Ramos (cell line): ENCODE measurements around the gene NTM.

Experiments used
- in situ Hi-C: fragments of 300-500 bp; cut with MboI; formaldehyde crosslinking; loops from one replicate; pipeline ENCODE4 v1.14.3; 2022; ENCODE audit warnings: low sequenced_read_pairs; ENCODE audit not compliant: unreplicated experiment

The NTM gene

DNA sequence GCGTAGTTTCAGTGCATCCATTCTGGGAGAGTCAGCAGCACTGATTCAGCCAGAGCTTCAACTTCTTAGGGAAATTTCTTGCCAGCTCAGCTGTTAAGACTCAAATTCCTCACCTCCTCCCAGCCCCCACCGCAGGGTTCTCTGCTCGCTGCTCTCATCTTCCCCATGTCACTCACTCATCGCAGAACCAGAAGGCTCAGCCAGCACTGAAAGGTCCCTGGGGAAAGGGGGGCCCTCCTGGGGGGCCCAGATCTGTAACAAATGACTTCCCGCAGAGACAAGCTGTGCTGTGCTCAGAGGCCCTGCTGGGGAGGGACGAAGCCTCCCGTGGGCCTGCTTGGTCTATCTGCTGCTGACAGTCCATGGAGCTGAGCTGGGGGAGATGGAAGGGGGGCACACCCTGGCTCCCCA is 220.6 kb downstream of the NTM start:
- in situ Hi-C loops, result no loop called here

DNA sequence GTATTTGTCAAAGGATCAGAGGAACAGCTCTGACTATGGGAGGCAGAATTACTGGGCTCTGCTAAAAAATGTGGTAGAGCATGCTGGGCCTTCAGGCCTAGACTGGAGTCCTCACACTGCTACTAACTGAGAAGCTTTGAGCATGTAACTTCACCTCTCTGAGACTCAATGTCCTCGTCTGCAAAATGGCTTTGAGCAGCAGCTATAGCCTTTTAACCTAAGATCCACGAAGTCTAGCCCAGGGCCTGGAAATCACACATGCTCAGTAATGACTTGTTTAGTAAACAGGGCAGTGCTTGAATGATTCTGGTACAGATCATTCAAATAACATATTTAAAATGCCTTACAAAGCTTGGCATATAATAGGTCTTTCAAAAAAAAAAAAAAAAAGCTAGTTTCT is 221.7 kb downstream of the NTM start:
- in situ Hi-C loops, result no loop called here

- in situ Hi-C loops, result no loop called here
Measured at GRCh38 chr11:131592734-131593133, 222.3 kb downstream of the NTM start.

DNA sequence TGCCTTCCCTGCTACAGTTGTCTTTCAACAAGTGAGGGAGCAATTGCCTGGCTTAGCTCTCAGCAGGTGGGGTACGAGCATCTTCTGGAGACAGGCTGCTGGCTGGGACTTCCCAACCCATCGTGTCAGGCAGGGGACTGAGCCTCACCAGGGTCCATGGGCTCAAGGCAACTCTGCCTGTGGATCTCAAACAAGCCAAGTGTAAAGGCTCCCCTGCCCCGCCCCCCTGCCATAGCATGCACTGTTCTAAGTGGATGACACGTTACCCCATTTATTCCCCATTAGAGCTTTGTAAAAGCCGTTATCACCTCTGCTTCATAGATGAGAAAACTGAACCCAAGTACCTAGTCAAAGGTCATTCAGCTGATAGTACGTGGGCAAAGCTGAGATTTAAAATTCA is 222.9 kb downstream of the NTM start:
- in situ Hi-C loops, result no loop called here

DNA sequence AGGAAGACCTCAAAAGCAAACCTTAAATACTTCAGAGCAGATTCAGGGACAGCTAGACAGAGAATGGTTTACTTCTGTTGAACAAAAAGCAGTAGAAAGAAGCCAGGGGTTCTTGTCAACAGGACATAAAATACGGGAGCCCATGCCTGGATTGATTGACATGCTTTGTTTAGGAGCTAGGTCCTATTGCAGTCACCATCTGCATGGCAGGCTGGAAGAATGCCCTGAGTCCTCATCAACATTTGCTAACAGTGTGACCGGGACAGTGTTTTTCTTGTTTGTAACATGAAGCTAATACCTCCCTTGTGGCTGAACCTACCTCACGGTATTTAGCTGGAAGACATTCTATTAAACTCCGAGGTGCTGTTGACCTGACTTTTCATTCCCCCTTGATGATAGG is 225.4 kb downstream of the NTM start:
- in situ Hi-C loops, result no loop called here

- in situ Hi-C loops, result no loop called here
Measured at GRCh38 chr11:131597890-131598289, 227.5 kb downstream of the NTM start.

DNA sequence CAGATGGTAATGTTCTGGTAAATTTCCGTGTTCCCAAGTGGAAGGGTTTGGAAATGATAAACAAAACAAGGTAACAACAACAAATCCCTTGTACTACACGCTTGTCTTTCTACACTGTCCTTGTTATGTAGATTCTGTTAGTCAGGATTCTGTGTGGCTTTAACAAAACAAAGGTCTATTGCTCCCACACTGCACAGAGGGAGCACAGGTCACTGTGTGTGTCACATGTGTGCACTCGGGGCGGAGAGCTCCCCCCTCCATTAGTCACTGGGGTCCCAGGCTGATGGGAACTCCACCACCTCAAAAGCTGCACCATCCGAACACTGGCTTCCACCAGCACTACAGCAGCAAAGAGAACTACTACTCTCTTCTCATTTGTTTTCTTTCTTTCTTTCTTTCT is 227.9 kb downstream of the NTM start:
- in situ Hi-C loops, result no loop called here

DNA sequence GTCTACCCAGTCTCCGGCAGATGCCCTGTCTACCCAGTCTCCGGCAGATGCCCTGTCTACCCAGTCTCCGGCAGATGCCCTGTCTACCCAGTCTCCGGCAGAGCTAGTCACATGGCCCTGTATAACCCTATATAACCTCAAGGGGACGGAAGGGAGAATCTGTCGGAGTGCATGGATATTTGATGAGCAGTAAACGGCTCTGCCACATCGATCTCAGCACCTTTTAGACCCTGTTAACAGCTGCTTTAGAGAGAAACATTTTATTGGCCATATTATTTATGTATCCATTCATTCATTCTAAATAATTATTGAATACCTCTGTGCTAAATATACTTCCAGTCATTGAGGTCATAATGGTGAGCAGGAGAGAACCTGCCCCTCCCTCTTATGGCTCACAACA is 228.9 kb downstream of the NTM start:
- in situ Hi-C loops, result no loop called here

DNA sequence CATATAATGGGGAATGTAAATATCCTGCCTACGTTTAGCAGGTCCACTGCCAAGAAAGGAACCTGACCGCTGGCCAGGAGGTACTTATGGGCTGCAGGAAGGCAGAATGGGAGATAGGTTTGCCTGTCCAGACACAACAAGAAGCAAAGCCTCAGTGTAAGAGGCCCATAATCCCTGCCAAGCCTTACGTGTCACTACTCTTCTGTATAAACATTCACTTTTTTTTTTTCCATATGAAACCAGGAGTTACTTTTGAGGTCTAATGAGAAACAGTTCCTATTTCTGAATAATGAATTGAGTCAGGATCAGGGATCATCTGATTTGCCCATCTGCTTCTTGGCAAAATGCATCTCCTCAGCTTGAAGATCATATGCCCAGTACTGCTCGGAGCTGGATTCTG is 230.2 kb downstream of the NTM start:
- in situ Hi-C loops, result no loop called here

DNA sequence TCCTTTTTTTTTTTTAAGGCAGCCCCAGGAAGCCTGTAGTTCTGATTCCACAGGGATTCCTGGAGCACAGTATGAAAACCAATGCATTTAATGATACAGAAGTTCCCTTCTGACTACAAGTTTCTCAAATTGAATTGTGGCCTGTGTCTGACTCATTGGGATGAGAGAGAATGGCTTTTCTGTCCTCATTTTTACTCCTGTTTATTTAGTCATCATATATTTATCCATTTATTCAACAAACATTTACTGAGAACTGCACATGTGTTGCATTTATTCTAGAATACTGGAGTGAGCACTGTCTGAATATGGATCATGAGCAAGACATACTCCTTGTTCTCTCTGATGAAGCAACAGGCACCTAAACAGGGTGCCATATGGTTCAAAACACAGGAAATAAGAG is 231.2 kb downstream of the NTM start:
- in situ Hi-C loops, result no loop called here

- in situ Hi-C loops, result no loop called here
Measured at GRCh38 chr11:131602431-131602830, 232.0 kb downstream of the NTM start.

DNA sequence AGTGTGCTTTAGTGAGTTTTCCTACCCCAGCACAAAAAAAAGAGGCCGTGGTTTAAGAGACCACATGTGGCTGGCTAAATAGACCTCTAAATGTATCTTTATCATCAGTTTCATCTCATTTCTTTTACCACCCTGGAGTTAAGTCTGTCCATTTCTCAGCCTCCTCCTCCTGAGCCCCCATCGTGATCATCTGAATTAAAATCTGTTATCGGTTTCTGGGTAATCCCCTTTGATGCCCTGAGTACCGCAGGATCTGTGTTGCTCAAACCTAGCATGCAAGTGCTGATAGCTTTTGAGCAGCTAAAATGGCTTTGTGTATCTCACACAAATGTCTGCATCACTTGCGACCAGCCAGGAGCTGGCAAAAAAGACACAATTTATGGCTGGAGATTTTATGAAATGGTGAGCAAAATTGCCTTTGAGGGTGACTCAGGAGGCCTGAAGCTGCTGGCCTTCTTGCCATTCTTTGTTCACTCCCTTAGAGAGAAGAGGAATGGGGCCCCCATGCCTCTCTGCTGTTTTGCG is 236.5 kb downstream of the NTM start:
- in situ Hi-C loops, result no loop called here

GRCh38 chr11:131609337-131609736 is 238.9 kb downstream of the NTM start:
- in situ Hi-C loops, result no loop called here

- in situ Hi-C loops, result no loop called here
Measured at GRCh38 chr11:131609921-131610320, 239.5 kb downstream of the NTM start.

DNA sequence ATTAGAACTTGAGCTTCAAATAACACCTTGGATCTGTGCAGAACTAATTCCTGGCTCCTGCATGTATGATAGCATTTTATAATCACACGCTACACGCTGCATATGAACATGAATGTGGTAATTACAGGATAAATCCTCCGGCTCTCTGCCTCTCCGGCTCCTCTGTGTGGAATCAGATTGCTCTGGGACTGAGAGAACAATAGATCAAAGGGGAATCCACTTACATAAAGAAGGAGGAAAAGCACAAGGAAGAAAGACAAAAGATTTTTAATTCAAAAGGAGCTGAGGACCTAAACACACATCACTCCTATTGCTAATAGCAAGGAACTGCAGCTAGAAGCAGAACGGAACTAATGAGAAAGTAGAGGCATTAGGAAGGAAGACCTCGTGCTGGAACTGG is 240.9 kb downstream of the NTM start:
- in situ Hi-C loops, result no loop called here

GRCh38 chr11:131612533-131612932 is 242.1 kb downstream of the NTM start:
- in situ Hi-C loops, result no loop called here

DNA sequence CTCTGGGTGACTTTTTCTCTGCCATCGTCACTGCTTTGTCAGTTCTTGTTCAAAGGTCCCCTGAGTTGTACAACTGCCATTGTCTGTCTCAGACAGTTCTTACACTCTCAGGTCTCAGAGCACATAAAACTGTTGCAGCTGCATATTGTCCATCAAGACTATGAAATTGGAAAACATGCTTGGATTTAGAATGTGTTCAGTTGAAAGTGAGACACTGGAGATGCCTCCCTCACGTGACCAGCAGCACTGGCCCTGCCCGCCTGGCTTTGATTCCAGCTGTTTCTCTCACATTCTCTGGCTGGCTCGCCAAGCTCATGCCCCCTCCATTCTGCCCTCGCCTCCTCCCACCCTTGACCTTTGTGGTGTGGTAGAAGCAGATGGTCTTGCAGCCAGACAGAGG is 244.2 kb downstream of the NTM start:
- in situ Hi-C loops, result no loop called here

DNA sequence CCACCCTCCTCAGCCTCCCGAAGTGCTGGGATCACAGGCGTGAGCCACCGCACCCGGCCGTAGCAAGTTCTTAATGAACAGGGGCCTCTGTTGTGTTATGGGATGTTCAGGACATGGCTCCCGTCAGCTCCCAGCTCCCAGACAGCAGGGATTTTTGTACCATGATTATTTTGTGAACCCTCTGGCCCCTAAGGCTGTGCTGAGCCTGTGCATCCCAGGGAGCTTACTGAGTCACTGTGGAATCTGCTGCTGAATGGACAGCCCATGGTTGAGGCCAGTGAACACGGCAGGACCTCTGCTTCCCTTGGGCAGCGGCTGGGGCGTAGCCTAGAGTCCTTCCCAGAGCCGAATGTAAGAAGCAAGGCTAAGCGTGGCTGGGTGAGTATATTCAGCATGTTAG is 245.2 kb downstream of the NTM start:
- in situ Hi-C loops, result no loop called here

GRCh38 chr11:131616481-131617140 is 246.2 kb downstream of the NTM start:
- in situ Hi-C loops, result no loop called here

- in situ Hi-C loops, result no loop called here
Measured at GRCh38 chr11:131618201-131618600, 247.8 kb downstream of the NTM start.

DNA sequence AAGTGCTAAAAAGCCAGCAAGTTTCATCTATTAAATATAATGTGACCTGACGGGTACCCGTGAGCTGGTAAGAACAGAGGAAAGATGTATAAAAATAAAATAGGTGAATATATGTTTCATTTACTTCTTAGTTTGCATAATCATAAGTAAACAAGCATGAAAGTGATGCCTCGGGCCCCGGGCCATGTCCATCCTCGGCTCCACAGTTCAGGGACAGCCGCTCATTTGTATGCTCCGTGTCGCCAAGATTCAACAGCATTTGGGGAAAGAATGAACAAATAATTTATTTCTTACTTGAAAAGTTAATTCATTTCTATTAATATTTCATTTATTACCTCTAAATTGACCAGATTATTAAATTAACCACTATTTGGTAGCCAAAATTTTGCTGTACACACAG is 251.8 kb downstream of the NTM start:
- in situ Hi-C loops, result no loop called here

DNA sequence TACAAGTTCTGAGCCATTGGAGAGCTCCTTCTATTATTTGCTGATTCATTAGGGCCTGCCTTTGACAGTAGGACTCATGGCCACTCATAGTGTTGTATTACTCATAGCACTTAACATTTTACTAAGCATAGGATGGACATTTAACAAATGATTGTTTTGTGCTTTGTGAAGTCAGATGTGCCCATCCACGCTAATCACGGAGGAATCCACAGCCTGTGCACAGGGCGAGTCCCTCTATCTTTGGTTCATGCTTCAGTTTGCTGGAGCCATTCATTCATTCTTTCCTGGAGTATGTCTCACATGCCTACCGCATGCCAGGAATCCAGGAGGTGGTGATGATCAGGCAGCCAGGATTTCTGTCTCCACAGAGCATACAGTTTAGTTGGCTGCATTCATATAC is 254.1 kb downstream of the NTM start:
- in situ Hi-C loops, result no loop called here

GRCh38 chr11:131626788-131627187 is 256.4 kb downstream of the NTM start:
- in situ Hi-C loops, result no loop called here
